GM21717 (cell line): ENCODE data around the gene ERBB2.
"Not testable (repeated sequence)": the region's sequence is repeated elsewhere in the genome, so short reads cannot be mapped to it uniquely, and the experiment has no call there.

Experiments used
- ATAC-seq: cut with Tn5 transposase; IDR thresholded peaks from one replicate; pipeline ENCODE4 v1.9.1; 2021; ENCODE audit warnings: mild to moderate bottlenecking, moderate library complexity; ENCODE audit not compliant: unreplicated experiment

The ERBB2 gene

GRCh38 chr17:39742856-39743436 lies 43.1 kb downstream of the ERBB2 start:
- no peak for ATAC-seq

GRCh38 chr17:39744075-39744835 lies 44.4 kb downstream of the ERBB2 start:
- no peak for ATAC-seq

DNA sequence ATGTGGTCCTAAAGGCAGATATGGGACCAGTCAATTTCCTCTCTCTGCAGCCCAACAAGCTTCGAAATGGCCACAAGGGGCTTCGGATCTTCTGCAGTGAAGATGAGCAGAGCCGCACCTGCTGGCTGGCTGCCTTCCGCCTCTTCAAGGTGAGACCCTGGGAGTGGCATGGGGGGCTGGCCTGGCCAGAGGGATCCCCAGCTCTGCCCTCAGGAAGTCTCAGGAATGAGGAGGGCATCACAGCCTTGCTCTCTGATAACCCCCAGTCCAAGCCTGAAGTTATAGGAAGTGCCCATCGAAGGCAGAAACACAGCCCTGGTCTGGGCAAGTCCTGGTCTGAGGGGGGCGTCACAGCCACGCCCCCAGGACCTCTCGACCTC lies 45.0 kb downstream of the ERBB2 start:
- no peak for ATAC-seq

GRCh38 chr17:39745335-39746144 lies 45.7 kb downstream of the ERBB2 start:
- no peak for ATAC-seq

DNA sequence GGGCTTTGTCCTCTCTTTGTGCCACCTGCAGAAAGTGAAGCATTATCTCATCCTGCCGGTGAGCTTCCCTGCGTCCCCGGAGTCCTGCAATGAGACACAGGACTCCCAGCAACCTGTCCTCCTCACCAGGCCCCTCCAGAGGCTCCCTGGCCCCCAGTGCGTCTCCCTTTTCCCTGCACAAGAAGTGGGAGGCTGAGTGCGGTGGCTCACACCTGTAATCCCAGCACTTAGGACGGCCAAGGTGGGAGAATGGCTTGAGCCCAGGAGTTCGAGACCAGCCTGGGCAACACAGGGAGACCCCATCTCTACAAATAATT lies 46.2 kb downstream of the ERBB2 start:
- no peak for ATAC-seq

GRCh38 chr17:39747745-39748144 lies 47.9 kb downstream of the ERBB2 start:
- ATAC-seq, result no peak

DNA sequence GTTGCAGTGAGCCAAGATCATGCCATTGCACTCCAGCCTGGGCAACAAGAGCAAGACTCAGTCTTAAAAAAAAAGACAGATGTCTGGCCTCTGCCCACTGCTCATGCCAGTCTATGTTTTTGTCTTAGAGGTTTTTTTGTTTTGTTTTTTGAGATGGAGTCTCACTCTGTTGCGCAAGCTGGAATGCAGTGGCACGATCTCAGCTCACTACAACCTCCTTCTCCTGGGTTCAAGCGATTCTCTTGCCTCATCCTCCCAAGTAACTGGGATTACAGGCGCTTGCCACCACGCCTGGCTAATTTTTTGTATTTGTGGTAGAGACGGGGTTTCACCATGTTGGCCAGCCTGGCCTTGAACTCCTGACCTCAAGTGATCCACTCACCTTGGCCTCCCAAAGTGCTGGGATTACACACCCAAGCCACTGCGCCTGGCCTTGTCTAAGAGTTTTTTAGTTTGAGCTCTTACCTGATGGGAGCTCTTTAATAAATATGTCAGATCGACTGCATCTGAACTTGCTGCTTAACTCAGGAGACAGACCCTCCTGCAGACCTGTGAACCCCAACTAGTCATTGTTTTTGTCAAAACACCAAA lies 48.7 kb downstream of the ERBB2 start:
- ATAC-seq, result not testable (repeated sequence)

DNA sequence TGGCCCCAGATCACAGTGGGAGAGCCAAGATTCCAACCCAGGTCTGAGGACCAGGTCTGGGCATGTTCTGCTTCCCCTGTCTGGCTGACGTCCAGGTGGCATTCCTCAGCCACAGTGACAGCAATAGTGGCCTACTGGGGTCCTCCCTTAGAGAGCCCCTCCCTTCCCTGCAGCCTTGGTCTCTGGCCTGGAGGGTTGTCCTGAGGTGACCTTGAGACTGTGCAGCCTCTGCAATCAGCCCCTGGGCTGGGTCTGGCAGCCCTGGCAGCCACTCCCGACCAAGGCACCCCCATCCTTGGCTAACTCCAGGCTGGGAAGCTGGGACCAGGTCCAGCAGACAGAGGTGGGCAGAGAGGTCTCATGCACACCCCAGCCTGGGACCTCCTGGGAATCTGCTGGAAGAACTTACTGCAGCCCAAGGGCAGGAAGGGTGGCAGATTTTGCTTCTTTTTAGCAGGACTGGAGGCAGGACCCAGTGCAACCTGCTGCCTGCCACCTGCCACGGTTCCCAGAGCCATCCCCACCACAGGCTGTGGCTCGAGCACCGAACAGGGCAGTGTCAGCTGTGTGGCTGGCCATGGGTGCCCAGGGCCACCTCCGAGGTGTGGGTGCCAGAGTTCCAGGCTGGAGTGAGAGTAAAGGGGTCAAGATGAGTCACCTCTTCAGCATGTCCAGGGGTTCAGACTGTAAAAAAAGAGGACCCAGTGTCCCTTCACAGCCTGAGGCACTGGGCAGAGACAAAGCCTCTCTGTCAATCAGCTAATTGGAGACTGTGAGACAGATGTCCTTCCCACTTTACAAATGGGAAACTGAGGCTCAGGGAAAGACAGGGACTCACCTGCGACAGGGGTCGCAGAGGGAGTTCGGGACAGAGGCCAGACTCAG lies 50.5 kb downstream of the ERBB2 start:
- no peak for ATAC-seq

GRCh38 chr17:39751016-39751543 lies 51.2 kb downstream of the ERBB2 start:
- no peak for ATAC-seq

GRCh38 chr17:39751637-39752036 lies 51.8 kb downstream of the ERBB2 start:
- ATAC-seq, result no peak

DNA sequence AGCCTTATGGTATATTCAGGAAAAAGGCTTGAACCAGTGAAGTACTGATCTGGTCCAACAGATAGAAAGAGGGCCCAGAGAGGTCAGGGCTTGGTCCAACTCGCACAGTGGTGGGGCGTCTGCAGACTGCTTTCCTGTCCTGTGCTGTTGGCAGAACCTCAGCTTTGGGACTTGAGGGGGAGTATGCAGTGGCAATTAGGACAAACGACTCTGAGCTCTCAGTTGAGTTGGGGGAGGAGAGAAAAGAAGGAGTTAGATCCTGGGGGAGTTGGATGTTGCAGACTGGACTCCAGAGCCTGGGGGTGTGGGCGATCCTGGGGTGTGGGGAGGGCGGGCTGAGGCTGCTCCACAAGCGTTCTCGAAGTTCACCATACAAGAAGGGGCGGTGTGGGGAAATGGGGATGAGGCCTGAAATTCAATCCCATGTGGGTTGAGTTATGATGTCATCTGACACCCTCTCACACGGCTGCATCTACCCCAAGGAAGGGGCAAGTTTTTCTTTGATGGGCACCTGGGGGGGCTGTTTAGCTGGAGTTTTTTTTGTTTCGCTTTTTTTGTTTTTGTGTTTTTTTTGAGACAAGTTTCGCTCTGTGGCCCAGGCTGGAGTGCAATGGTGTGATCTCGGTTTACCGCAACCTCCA lies 52.5 kb downstream of the ERBB2 start:
- ATAC-seq, result no peak

DNA sequence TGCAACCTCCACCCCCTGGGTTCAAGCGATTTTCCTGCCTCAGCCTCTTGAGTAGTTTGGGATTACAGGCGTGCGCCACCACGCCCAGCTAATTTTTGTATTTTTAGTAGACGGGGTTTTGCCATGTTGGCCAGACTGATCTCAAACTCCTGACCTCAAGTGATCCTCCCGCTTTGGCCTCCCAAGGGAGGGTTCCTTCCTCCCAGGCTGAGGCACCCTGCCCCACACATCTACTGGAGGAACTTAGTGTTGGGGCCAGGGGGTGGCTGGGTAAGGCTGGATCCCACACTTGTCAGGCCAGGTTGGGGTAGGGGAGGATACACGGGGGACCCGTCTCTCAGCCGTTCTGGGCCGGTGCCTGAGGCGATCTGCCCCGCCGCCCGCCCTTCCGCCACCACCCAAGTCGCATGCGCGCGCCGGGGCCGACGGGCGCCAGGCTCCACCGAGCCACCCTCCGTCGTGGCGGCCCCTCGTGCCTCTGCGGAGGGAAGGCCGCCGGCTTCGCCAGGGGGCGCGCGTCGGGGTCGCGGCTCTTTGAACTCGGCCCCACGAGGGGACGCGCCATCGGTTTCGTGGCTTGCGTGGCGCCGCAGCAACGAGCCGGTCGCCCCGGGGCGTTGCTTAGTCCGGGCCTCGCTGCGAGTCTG lies 53.8 kb downstream of the ERBB2 start:
- peak; percentile 17 for ATAC-seq

DNA sequence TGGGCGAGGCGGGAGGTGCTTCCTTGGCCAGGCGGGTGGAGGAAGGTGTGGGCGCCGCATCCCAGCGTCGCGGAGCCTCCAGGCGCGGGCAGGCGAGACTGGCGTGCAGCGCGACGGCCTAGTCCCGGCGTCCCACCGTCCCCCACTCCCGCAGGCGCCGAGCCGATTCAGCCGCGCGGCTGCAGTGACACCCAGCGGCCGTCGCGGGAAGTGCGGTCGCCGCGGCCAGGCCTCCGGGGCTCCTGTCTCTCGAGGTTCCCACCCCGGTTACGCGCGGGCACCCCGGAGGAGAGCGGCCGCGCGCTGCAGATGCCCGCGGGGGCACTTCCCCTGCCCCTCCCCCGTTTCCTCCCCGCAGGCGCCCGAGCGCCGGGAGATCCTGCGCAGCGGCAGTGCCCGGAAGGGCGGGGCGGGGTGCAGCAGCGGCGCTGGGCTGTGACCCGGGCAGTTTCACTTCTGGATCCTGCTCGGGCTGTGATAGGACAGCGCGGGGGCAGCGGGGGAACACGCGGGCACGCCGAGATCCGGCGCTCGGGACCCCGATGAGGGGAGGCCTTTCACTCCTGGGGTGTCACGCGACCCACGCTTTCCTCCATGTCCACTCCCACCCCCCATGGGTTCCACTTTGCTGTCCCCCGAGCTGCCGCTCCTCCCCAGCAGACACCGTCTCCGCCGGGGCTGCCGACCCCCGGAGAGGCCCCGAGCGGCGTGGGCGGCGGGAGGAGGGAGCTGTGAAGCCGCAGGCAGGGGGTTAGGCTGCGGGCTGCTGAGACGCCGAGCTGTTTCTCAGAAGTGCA lies 54.5 kb downstream of the ERBB2 start:
- ATAC-seq, result peak; percentile 52

DNA sequence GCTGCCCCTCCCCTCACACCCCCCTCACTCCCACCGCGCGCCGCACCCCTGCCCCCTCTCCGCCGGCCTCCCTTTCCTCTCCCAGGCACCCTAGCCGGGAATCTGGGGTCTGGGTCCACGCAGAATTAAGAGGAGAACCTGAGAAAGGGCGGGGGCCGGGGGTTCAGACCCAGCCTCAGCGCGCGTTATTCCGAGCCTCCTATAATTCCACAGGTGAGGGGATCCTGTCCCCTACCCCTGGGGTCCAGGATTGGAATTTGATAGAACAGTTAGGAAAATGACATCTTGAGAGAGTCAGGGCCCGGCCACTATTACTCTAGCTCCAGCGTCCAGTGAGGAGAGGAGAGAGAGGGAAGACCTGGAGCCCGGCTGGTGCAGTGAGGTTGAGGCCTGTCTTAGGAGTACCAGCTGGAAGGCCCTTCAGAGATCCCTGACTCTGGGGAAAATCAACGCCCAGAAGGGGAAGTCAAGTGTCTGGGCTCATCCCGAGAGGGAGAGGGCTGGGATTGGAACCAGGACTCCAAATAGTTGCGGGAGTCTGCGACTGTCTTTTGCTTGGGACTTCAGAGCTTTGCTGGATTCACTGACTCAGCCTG lies 55.2 kb downstream of the ERBB2 start:
- no peak for ATAC-seq

DNA sequence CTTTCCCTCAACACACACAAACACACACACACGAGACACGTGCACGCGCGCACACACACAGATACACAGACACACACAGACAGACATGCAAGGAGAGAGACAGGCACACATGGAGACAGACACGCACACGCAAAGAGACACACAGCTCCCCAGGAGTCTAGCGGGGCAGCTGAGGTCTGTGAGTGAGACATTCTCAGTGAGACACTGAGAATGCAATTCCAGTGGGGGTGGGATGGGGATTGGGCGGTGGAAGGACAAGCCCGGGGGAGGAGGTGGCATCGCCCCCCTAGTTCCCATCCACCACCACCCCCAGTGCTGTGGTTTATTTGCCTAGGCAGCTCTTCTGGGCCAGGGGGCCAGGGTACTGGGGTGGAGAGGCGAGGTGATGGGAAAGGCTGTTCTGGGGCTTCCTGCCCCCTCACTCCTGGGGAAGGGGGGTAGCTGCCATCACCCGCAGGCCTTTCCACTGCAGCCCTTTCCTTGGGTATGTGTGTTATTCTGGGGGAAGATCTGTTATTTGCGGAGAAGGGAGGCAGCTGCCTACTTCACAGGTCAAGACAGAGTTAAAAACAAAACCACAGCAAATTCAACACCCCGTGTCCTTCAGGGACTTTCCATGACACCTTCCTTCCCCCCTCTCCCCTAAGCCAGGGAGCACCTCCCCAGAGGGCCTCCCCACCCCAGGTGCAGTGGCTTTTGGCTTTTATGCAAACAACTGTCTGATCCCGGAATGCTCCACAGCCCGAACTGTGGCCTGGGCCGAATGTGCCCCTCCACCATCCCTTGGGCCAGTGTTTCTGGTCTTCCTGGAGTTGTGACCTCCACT lies 55.9 kb downstream of the ERBB2 start:
- no peak for ATAC-seq

- no peak for ATAC-seq
Measured at GRCh38 chr17:39756380-39757079, 56.7 kb downstream of the ERBB2 start.

GRCh38 chr17:39757176-39757662 lies 57.4 kb downstream of the ERBB2 start:
- no peak for ATAC-seq
